Measurements from ENCODE around the gene CPNE7.

CPNE7 gene

GRCh38 chr16:89639385-89639784 is 63.8 kb downstream of the CPNE7 start:
- TF ChIP-seq CTCF (IDR thresholded peaks at IDR 0.05; ENCODE audit: insufficient read depth, low read length, poor library complexity, severe bottlenecking) = no peak
- no peak for DNase-seq (ENCODE audit: extremely low read depth, insufficient read length)
- H3K36me3 ChIP-seq (ENCODE audit: control insufficient read depth, insufficient read depth, low read length) = no peaks in the 10 kb centered on the region; the same call in 1 of the 2 replicates

GRCh38 chr16:89641458-89642119 is 66.0 kb downstream of the CPNE7 start:
- H3K4me3 ChIP-seq (replicated peaks; ENCODE audit: low read depth, low read length) = no peak overlapping the region
- no peaks in the 10 kb centered on the region for H3K27me3 ChIP-seq (replicated peaks; ENCODE audit: control insufficient read depth, insufficient read depth, low read length)
- TF ChIP-seq CTCF (IDR thresholded peaks at IDR 0.05; ENCODE audit: insufficient read depth, low read length, poor library complexity, severe bottlenecking) = no peak
- DNase-seq (ENCODE audit: extremely low read depth, insufficient read length) = no peak
- peaks cover 16% of the 10 kb centered on the region for H3K36me3 ChIP-seq (ENCODE audit: control insufficient read depth, insufficient read depth, low read length)

More at GRCh38 chr16:89639385-89639784, 63.8 kb downstream of the CPNE7 start:
- no peaks in the 10 kb centered on the region for H3K27me3 ChIP-seq (replicated peaks; ENCODE audit: control insufficient read depth, insufficient read depth, low read length)
- no peak overlapping the region for H3K4me3 ChIP-seq (replicated peaks; ENCODE audit: low read depth, low read length)

- Histone ChIP-seq H3K27me3 (replicated peaks; ENCODE audit: control insufficient read depth, insufficient read depth, low read length) (no peaks in the 10 kb centered on the region), H3K4me3 (replicated peaks; ENCODE audit: low read depth, low read length) (no peak overlapping the region), H3K36me3 (ENCODE audit: control insufficient read depth, insufficient read depth, low read length) (peaks cover 20% of the 10 kb centered on the region)
- TF ChIP-seq CTCF (IDR thresholded peaks at IDR 0.05; ENCODE audit: insufficient read depth, low read length, poor library complexity, severe bottlenecking) = no peak
- no peak for DNase-seq (ENCODE audit: extremely low read depth, insufficient read length)
These were observed 67.0 kb downstream of the CPNE7 start for GRCh38 chr16:89642574-89642973.

- Histone ChIP-seq H3K36me3 (ENCODE audit: control insufficient read depth, insufficient read depth, low read length) (peaks cover 20% of the 10 kb centered on the region), H3K4me3 (replicated peaks; ENCODE audit: low read depth, low read length) (no peak overlapping the region), H3K27me3 (replicated peaks; ENCODE audit: control insufficient read depth, insufficient read depth, low read length) (no peaks in the 10 kb centered on the region)
- no peak for DNase-seq (ENCODE audit: extremely low read depth, insufficient read length)
- TF ChIP-seq CTCF (IDR thresholded peaks at IDR 0.05; ENCODE audit: insufficient read depth, low read length, poor library complexity, severe bottlenecking) = no peak
These were observed 68.3 kb downstream of the CPNE7 start for GRCh38 chr16:89643769-89644300.

- Histone ChIP-seq H3K27me3 (replicated peaks; ENCODE audit: control insufficient read depth, insufficient read depth, low read length) (no peaks in the 10 kb centered on the region), H3K4me3 (replicated peaks; ENCODE audit: low read depth, low read length) (no peak overlapping the region), H3K36me3 (ENCODE audit: control insufficient read depth, insufficient read depth, low read length) (peaks cover 24% of the 10 kb centered on the region)
- no peak for TF ChIP-seq CTCF (IDR thresholded peaks at IDR 0.05; ENCODE audit: insufficient read depth, low read length, poor library complexity, severe bottlenecking)
- no peak for DNase-seq (ENCODE audit: extremely low read depth, insufficient read length)
These were observed 69.6 kb downstream of the CPNE7 start for GRCh38 chr16:89645122-89645521.
